ENCODE measurements around the gene UBE4B. TPM values are rescaled to one million over a fixed set of nuclear protein-coding genes. Genes with fewer than 3 reads are reported as not detected.
A peak's percentile ranks its signal among the peaks of the same experiment; 100 is the strongest.

The UBE4B gene
- total and polyA plus RNA-seq, 2 of the 4 experiments (the other 2 are of a cell fraction): 26.5 to 39.3 TPM

- DNase-seq: no peak
- H3K4ac ChIP-seq (ENCODE audit: low read depth, low read length): peak overlapping the region; percentile 49; the same call in 1 of the 2 replicates
- no peak overlapping the region for H3K18ac ChIP-seq (ENCODE audit: low read depth, low read length)
- peak overlapping the region; percentile 75; the same call in 1 of the 2 replicates for H2AK5ac ChIP-seq (ENCODE audit: low read depth, low read length)
- H3K36me3 ChIP-seq (ENCODE audit: control insufficient read depth, insufficient read depth, low read length): peaks cover 25% of the 10 kb centered on the region
- H3K9me1 ChIP-seq (ENCODE audit: insufficient read depth, low read length): peaks cover 27% of the 10 kb centered on the region
- no peak for TF ChIP-seq RCOR1 (IDR thresholded peaks at IDR 0.05; ENCODE audit: insufficient replicate concordance, low read length)
- peak overlapping the region in 1 of 2 experiments; percentile 32; a peak in 1 of 4 replicates for H4K8ac ChIP-seq (ENCODE audit: low read depth in 2 of 2, low read length in 2 of 2)
- ATAC-seq (ENCODE audit: low read depth): no peak
- H3K27ac ChIP-seq (ENCODE audit: insufficient read depth, low read length): no peak overlapping the region
- H4K5ac ChIP-seq (ENCODE audit: low read depth, low read length): no peak overlapping the region
- POLR2A ChIA-PET (ENCODE audit: unreplicated experiment): no interaction called here
- peak overlapping the region; percentile 51; the same call in 1 of the 2 replicates for H3K23ac ChIP-seq (ENCODE audit: low read depth, low read length)
- H2BK20ac ChIP-seq (ENCODE audit: low read depth, low read length): peak overlapping the region; percentile 50; the same call in 1 of the 2 replicates
- BruUV-seq (replicated peaks): no TSS peak
- peak overlapping the region; percentile 63 for H3K14ac ChIP-seq (replicated peaks; ENCODE audit: low read depth, low read length)
- H3K4me1 ChIP-seq (ENCODE audit: control insufficient read depth, insufficient read depth, low read length): peaks cover 5% of the 10 kb centered on the region
- no peak overlapping the region for H2AFZ ChIP-seq (replicated peaks; ENCODE audit: low read length, poor library complexity)
- no peaks in the 10 kb centered on the region for H3K27me3 ChIP-seq (ENCODE audit: control insufficient read depth, insufficient read depth, low read length)
- no peak overlapping the region for H2AK9ac ChIP-seq (replicated peaks; ENCODE audit: low read depth, low read length, poor library complexity)
- in situ Hi-C loops (cut with MboI; ENCODE audit: low sequenced_read_pairs): no loop called here
- 100% methylated on average over 2 of the region's 11 CpGs; no CpG with 5 or more reads in 1 of the 2 experiments for WGBS, 2 experiments (ENCODE audit: extremely low coverage in 2 of 2, insufficient read length in 1 of 2)
- H2BK15ac ChIP-seq (ENCODE audit: low read depth, low read length): no peak overlapping the region
- intact Hi-C loops (cut with micrococcal nuclease): no loop called here
- no peak overlapping the region for H3K4me2 ChIP-seq (ENCODE audit: low read depth, low read length)
- H2BK120ac ChIP-seq (ENCODE audit: low read depth, low read length): peak overlapping the region; percentile 49
- H2BK5ac ChIP-seq (ENCODE audit: low read depth, low read length, poor library complexity, severe bottlenecking): no peak overlapping the region
- peaks cover 21% of the 10 kb centered on the region for H4K20me1 ChIP-seq (ENCODE audit: insufficient read depth, low read length)
- no peak overlapping the region for H3K56ac ChIP-seq (ENCODE audit: extremely low read depth, insufficient read depth, low read length)
- no peak overlapping the region for H4K91ac ChIP-seq (ENCODE audit: insufficient read depth, low read depth, low read length)
- H3K9me3 ChIP-seq (ENCODE audit: control insufficient read depth, insufficient read depth, low read length): no peaks in the 10 kb centered on the region
- CTCF ChIA-PET: no interaction called here
- dilution Hi-C loops (cut with HindIII; ENCODE audit: low sequenced_read_pairs, unreplicated experiment): no loop called here
- no peak overlapping the region for H3K9ac ChIP-seq (ENCODE audit: low read depth, low read length)
- no peak overlapping the region for H3K4me3 ChIP-seq (ENCODE audit: insufficient read depth, low read depth, low read length)
- peaks cover 25 to 45% of the 10 kb centered on the region in 2 experiments for H3K79me1 ChIP-seq (ENCODE audit: low read depth in 1 of 2, low read length in 2 of 2)
These were observed 76.4 kb downstream of the UBE4B start for GRCh38 chr1:10108948-10109708.
